KMS-11 (cell line): Measurements from ENCODE around the gene MCTP1.

Source experiments
- H2AFZ ChIP-seq: fragments of 200-600 bp; sonication (generic); 2 replicates; pipeline ENCODE4 v1.6.1; 2016; ENCODE audit warnings: antibody characterized with exemption, mixed run types, low read depth
- H3K27ac ChIP-seq: fragments of 200-600 bp; sonication (generic); 2 replicates; pipeline ENCODE4 v1.6.1; 2016; ENCODE audit warnings: mild to moderate bottlenecking, mixed run types
- H3K27me3 ChIP-seq: fragments of 200-600 bp; sonication (generic); 2 replicates; pipeline ENCODE4 v1.6.1; 2017; ENCODE audit warnings: mild to moderate bottlenecking, low read depth, mixed run types, moderate library complexity; ENCODE audit not compliant: insufficient read depth
- H3K36me3 ChIP-seq: fragments of 200-600 bp; sonication (generic); 2 replicates; pipeline ENCODE4 v1.6.1; 2017; ENCODE audit warnings: mild to moderate bottlenecking, mixed run types; ENCODE audit not compliant: insufficient read depth
- H3K4me1 ChIP-seq: fragments of 200-600 bp; sonication (generic); 2 replicates; pipeline ENCODE4 v1.6.1; 2016; ENCODE audit warnings: mild to moderate bottlenecking, low read depth, mixed run types; ENCODE audit not compliant: poor library complexity, severe bottlenecking
- H3K4me2 ChIP-seq: fragments of 200-600 bp; sonication (generic); 2 replicates; pipeline ENCODE4 v1.7.0; 2016; ENCODE audit warnings: mild to moderate bottlenecking, mixed run types
- H3K4me3 ChIP-seq: fragments of 200-600 bp; sonication (generic); IDR thresholded peaks from 2 replicates; pipeline ENCODE4 v1.6.1; 2017; ENCODE audit warnings: low read depth, low read length, mixed read lengths; ENCODE audit not compliant: insufficient read depth
- H3K79me2 ChIP-seq: fragments of 200-600 bp; sonication (generic); 2 replicates; pipeline ENCODE4 v1.6.1; 2016; ENCODE audit warnings: low read depth, mixed run types; ENCODE audit not compliant: insufficient read depth
- H3K9ac ChIP-seq: fragments of 200-600 bp; sonication (generic); 2 replicates; pipeline ENCODE4 v1.6.1; 2016; ENCODE audit warnings: mild to moderate bottlenecking, mixed run types
- H4K20me1 ChIP-seq: fragments of 200-600 bp; sonication (generic); 2 replicates; pipeline ENCODE4 v1.6.1; 2016; ENCODE audit warnings: mild to moderate bottlenecking, mixed run types; ENCODE audit not compliant: insufficient read depth
- CTCF ChIP-seq: fragments of 200-600 bp; sonication (generic); conservative IDR thresholded peaks from 2 replicates; pipeline ENCODE4 v1.6.1; 2017; ENCODE audit warnings: low read depth, mild to moderate bottlenecking, antibody characterized with exemption, low read length, moderate library complexity, mixed read lengths

Gene MCTP1

GRCh38 chr5:94807985-94808384 lies 476.9 kb downstream of the MCTP1 start:
- H3K4me3 ChIP-seq, result no peak overlapping the region
- no peak for TF ChIP-seq CTCF
- H3K27ac ChIP-seq, result no peak overlapping the region
- no peaks in the 10 kb centered on the region for H3K79me2 ChIP-seq
- H3K4me2 ChIP-seq, result no peak overlapping the region
- H3K9ac ChIP-seq, result no peak overlapping the region
- no peak overlapping the region for H2AFZ ChIP-seq
- H3K27me3 ChIP-seq, result no peaks in the 10 kb centered on the region
- no peaks in the 10 kb centered on the region for H3K4me1 ChIP-seq
- no peaks in the 10 kb centered on the region for H3K36me3 ChIP-seq
- H4K20me1 ChIP-seq, result no peaks in the 10 kb centered on the region

DNA sequence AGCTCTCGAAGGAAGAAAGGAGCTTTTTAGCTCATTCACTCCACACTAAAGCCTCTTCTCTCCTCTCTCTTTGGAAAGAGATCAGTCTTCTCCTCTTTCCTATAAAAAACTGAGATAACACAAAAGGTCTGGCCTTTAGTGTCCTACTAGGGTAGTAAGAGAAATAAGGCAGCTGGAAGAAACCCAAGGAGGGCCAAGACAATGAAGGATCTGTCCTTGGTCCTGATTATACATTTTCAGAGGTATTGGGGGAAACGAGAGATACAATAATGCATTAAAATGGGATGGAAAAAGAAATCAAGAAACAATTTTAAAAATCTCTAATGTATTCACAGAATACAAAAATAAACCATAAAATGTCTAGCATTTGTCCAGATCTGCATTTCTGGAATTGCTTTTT lies 482.4 kb downstream of the MCTP1 start:
- H3K9ac ChIP-seq, result no peak overlapping the region

DNA sequence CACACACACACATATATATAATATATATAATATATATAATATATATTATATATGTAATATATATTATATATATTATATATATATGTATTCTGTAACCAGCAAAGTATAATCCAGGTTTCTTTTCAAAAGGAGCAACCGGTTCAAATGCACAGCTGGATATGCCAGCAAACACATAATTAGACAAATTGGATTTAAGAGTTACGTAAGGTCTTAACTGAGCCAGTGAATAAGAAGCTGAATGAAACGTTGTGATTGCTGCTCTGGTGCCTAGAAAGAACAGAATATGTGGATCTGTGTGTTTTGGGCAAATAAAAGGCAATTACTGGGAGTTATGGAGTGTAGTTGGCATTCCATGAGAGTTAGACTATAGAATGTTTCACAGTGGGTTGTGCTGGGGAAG lies 488.3 kb downstream of the MCTP1 start:
- no peaks in the 10 kb centered on the region for H3K27me3 ChIP-seq
- peaks cover 18% of the 10 kb centered on the region for H3K4me1 ChIP-seq
- no peak for TF ChIP-seq CTCF

More for the DNA sequence above, 482.4 kb downstream of the MCTP1 start:
- no peak overlapping the region for H3K27ac ChIP-seq
- H4K20me1 ChIP-seq, result no peaks in the 10 kb centered on the region
- H3K36me3 ChIP-seq, result no peaks in the 10 kb centered on the region
- no peaks in the 10 kb centered on the region for H3K79me2 ChIP-seq
- H3K4me1 ChIP-seq, result no peaks in the 10 kb centered on the region
- TF ChIP-seq CTCF, result no peak
- H3K4me3 ChIP-seq, result no peak overlapping the region
- H3K27me3 ChIP-seq, result no peaks in the 10 kb centered on the region
- no peak overlapping the region for H3K4me2 ChIP-seq
- no peak overlapping the region for H2AFZ ChIP-seq

GRCh38 chr5:94793816-94794198 lies 491.1 kb downstream of the MCTP1 start:
- Histone ChIP-seq H3K4me2 (peak overlapping the region; percentile 7; the same call in 1 of the 2 replicates), H3K4me1 (peaks cover 18% of the 10 kb centered on the region), H3K36me3 (no peaks in the 10 kb centered on the region), H3K4me3 (no peak overlapping the region), H4K20me1 (no peaks in the 10 kb centered on the region), H2AFZ (peak overlapping the region; percentile 19; the same call in 1 of the 2 replicates), H3K9ac (no peak overlapping the region), H3K27me3 (no peaks in the 10 kb centered on the region), H3K79me2 (no peaks in the 10 kb centered on the region), H3K27ac (no peak overlapping the region)
- no peak for TF ChIP-seq CTCF

More for the DNA sequence above, 488.3 kb downstream of the MCTP1 start:
- H3K27ac ChIP-seq, result no peak overlapping the region
- H3K79me2 ChIP-seq, result no peaks in the 10 kb centered on the region
- H2AFZ ChIP-seq, result no peak overlapping the region
- H3K9ac ChIP-seq, result no peak overlapping the region
- no peak overlapping the region for H3K4me2 ChIP-seq
- H3K36me3 ChIP-seq, result no peaks in the 10 kb centered on the region
- no peak overlapping the region for H3K4me3 ChIP-seq
- no peaks in the 10 kb centered on the region for H4K20me1 ChIP-seq
